Calu3 (cell line): ENCODE results near the gene GUCA1C. TPM values are rescaled to one million over a fixed set of nuclear protein-coding genes. Genes with fewer than 3 reads are reported as not detected.

Source experiments
- BruUV-seq: library from RNA; stranded (reverse); fragments of 400-500 nt; replicated peaks from 2 replicates; lab custom pipeline; 2021; lab: Mats Ljungman, UMichigan
- CTCF ChIA-PET: fragments of 300-600 bp; sonication (Branson Sonifier 250); formaldehyde crosslinking; loops from one replicate; lab custom pipeline; 2022; ENCODE audit warnings: antibody characterized with exemption; lab: Charles Lee
- DNase-seq: peaks from one replicate; pipeline ENCODE4 v3.0.0; 2022
- H3K27ac Mint-ChIP-seq: one replicate; pipeline ENCODE4 v1.8.0; 2022; ENCODE audit warnings: mixed read lengths; ENCODE audit not compliant: unreplicated experiment
- H3K27me3 Mint-ChIP-seq: one replicate; pipeline ENCODE4 v1.8.0; 2022; ENCODE audit warnings: mixed read lengths; ENCODE audit not compliant: unreplicated experiment
- H3K36me3 Mint-ChIP-seq: one replicate; pipeline ENCODE4 v1.8.0; 2022; ENCODE audit warnings: mild to moderate bottlenecking, moderate library complexity, mixed read lengths; ENCODE audit not compliant: insufficient read depth, unreplicated experiment
- H3K4me1 Mint-ChIP-seq: one replicate; pipeline ENCODE4 v1.8.0; 2022; ENCODE audit warnings: mild to moderate bottlenecking, low read depth, mixed read lengths; ENCODE audit not compliant: unreplicated experiment
- H3K4me3 Mint-ChIP-seq: one replicate; pipeline ENCODE4 v1.8.0; 2022; ENCODE audit warnings: mild to moderate bottlenecking, low read depth, moderate library complexity, mixed read lengths; ENCODE audit not compliant: unreplicated experiment
- H3K9me3 Mint-ChIP-seq: one replicate; pipeline ENCODE4 v1.8.0; 2022; ENCODE audit warnings: low read depth, mixed read lengths; ENCODE audit not compliant: unreplicated experiment
- intact Hi-C: fragments of 100-400 bp; cut with micrococcal nuclease; formaldehyde crosslinking; loops from one replicate; pipeline ENCODE4 v1.10.0; 2022; ENCODE audit not compliant: unreplicated experiment
- total RNA-seq: library from RNA; stranded (reverse); gene quantifications from 2 replicates; pipeline ENCODE4 v1.2.3, GENCODE V29; 2022
- TF ChIP-seq, protein P1 (sequence below): fragments of 200-600 bp; IDR thresholded peaks from one replicate; pipeline ENCODE4 v1.8.0; 2022; ENCODE audit warnings: antibody characterized with exemption; ENCODE audit not compliant: unreplicated experiment

Gene GUCA1C
- total RNA-seq, 1 experiment from 2014 or later = not detected

DNA sequence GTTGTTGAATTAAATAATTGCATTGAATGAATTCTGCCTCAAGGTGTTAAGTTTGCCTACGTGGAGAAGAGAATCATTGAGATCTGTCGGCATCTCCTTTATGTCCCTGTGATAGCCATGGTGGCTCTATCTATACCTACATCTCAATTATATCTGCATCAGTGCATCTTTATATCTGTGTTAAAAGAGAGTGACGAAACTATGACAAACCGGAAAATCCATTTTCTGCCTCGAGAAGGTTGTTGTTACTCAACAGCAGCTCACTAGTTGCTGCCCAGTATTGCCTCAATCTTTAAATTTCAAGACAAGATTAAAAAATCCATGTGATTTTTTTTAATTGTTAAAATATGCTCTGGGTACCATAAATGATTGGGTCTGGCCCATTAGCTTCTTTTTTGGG is 58.7 kb downstream of the GUCA1C start:
- Mint-ChIP-seq H3K9me3 (no peaks in the 10 kb centered on the region), H3K4me1 (no peaks in the 10 kb centered on the region), H3K36me3 (no peaks in the 10 kb centered on the region), H3K4me3 (no peak overlapping the region), H3K27ac (no peak overlapping the region), H3K27me3 (no peaks in the 10 kb centered on the region)
- BruUV-seq = no TSS peak
- no peak for DNase-seq
- intact Hi-C loops = no loop called here
- TF ChIP-seq, protein P1, sequence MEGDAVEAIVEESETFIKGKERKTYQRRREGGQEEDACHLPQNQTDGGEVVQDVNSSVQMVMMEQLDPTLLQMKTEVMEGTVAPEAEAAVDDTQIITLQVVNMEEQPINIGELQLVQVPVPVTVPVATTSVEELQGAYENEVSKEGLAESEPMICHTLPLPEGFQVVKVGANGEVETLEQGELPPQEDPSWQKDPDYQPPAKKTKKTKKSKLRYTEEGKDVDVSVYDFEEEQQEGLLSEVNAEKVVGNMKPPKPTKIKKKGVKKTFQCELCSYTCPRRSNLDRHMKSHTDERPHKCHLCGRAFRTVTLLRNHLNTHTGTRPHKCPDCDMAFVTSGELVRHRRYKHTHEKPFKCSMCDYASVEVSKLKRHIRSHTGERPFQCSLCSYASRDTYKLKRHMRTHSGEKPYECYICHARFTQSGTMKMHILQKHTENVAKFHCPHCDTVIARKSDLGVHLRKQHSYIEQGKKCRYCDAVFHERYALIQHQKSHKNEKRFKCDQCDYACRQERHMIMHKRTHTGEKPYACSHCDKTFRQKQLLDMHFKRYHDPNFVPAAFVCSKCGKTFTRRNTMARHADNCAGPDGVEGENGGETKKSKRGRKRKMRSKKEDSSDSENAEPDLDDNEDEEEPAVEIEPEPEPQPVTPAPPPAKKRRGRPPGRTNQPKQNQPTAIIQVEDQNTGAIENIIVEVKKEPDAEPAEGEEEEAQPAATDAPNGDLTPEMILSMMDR = no peak
- CTCF ChIA-PET = no interaction called here

DNA sequence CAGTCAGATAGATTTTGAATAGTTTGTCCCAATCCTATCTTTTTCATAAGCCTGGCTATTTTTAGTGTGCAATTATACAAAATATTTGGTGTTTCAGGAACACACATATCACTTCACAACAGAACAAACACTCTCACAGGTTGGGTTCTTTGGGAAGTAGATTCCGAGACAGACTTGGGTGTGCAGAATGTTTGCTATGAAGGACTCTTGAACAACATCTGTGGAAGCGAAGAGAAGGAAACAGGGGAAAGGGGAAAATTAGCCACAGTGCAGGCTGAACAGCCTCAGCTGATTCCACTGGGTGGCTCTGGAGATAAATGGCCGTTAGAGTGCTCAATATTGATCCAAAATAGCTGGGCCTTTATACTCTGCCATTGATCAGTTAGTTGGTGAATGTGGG is 61.8 kb downstream of the GUCA1C start:
- intact Hi-C loops = no loop called here
- BruUV-seq = no TSS peak
- no peaks in the 10 kb centered on the region for H3K9me3 Mint-ChIP-seq

DNA sequence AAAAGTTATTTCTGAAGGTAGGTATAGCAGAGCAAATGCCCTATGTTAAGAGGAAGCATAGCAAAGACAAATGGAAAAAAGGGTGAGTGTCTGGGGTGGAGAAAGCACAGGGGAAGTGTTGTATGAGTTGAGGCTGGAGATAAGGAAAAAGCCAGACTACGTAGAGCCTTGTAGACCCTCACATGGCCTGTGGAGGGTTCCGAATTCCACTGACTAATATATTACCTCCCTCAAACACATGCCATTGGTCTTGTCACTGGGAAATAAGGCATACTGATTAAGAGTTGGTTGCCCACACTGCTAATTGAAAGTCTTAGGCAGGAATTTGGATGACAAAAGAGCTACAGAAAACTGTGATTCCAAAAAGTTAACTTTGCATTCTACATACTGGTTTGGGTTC is 65.9 kb downstream of the GUCA1C start:
- H3K36me3 Mint-ChIP-seq = no peaks in the 10 kb centered on the region
- H3K4me3 Mint-ChIP-seq = no peak overlapping the region
- TF ChIP-seq, protein P1 = no peak
- H3K4me1 Mint-ChIP-seq = no peaks in the 10 kb centered on the region
- H3K27me3 Mint-ChIP-seq = no peaks in the 10 kb centered on the region
- BruUV-seq = no TSS peak
- H3K27ac Mint-ChIP-seq = no peak overlapping the region
- intact Hi-C loops = no loop called here
- DNase-seq = no peak
- CTCF ChIA-PET = no interaction called here
- H3K9me3 Mint-ChIP-seq = no peaks in the 10 kb centered on the region

More for the DNA sequence above, 61.8 kb downstream of the GUCA1C start:
- no peaks in the 10 kb centered on the region for H3K27me3 Mint-ChIP-seq
- CTCF ChIA-PET = no interaction called here
- no peak for DNase-seq
- TF ChIP-seq, protein P1 = no peak
- no peak overlapping the region for H3K4me3 Mint-ChIP-seq
- H3K36me3 Mint-ChIP-seq = no peaks in the 10 kb centered on the region
- H3K27ac Mint-ChIP-seq = no peak overlapping the region
- no peaks in the 10 kb centered on the region for H3K4me1 Mint-ChIP-seq

DNA sequence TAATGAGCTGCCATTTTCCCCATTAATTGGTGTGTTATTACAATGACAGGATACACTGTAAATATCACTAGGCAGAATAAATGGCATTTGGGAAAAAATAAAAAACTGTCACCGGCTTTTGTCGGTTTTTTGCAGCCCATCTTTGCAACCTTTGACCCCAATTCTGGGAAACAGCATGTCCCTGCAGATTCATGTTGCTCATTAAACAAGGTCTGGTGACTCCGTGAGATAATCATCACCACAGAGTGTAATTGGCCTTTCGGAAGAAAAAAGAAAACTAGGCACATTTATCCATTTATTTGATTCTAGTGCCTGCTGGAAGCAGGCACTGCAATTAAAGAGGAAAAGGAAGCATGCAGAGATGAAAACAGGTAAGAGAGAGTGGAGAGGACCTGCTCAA is 66.6 kb downstream of the GUCA1C start:
- Mint-ChIP-seq H3K36me3 (no peaks in the 10 kb centered on the region), H3K4me3 (no peak overlapping the region)

More for the DNA sequence above, 66.6 kb downstream of the GUCA1C start:
- Mint-ChIP-seq H3K27me3 (no peaks in the 10 kb centered on the region), H3K4me1 (no peaks in the 10 kb centered on the region), H3K9me3 (no peaks in the 10 kb centered on the region), H3K27ac (no peak overlapping the region)
- intact Hi-C loops = no loop called here
- CTCF ChIA-PET = interaction anchor here (0.5 kb wide), 1 partner anchor 299 kb away, joined by 3 read pairs; no protein-coding TSS in a partner anchor
- TF ChIP-seq, protein P1 = no peak
- DNase-seq = no peak
- BruUV-seq = no TSS peak
